ENCODE measurements around the gene EME2.
A peak's percentile ranks its signal among the peaks of the same experiment; 100 is the strongest.

EME2 gene

DNA sequence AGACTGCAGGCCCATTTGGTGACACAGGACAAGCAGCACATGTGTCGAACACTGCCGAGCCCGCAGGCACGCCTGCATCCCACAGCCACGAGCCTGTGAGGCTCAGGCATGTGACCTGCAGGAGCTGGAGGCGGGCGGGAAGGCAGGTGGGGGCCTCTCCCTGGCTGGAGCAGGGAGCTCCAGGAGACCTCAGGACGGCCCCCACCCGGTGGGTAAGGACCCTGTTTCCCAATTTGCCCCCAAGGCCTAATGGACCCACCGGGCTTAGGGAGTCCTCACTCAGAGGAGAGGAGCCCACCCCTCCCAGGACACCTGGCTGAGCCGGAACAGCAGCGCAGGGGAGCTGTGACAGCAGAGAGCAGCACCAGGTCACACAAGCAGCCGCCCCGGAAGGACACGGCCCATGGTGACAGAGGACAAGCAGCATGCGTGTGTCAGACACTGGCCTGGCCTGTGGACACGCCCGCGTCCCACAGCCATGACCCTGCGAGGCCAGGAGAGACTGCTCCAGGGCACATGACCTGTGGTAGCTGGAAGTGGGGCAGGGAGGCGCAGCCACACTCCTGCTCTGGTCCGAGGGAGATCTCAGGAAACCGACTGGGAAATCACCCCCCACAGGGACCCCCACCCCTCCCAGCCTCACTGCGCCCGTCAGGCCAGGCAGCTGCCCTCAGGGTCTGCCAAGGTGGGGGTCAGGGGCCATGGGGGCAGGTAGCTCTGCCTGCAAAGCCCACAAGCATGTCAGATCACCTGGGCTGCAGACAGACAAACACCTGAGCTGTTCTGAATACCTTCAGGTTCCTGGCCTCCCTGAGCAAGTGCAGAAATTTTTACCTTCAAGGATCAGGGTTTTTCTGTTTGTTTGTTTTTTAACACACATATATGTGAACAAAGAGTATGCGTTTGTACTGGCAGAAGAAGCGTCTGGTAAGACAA is 7.4 kb downstream of the EME2 start:
- DNase-seq = no peak

DNA sequence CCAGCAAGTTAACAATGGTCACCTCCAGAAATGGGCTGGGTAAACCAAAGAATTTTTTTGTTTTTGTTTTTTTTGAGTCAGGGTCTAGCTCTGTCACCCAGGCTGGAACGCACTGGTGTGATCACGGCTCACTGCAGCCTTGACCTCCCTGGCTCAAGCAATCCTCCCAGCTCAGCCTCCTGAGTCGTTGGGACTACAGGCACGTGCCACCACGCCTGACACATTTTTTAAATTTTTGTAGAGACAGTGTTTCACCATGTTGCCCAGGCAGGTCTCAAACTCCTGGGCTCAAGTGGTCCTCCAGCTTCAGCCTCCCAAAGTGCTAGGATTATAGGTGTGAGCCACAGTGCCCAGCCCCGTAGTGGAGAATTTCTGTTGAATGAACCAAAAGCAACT is 8.1 kb downstream of the EME2 start:
- no peak for DNase-seq

- DNase-seq = no peak
Observed at GRCh38 chr16:1781254-1781653, 8.6 kb downstream of the EME2 start.

- no peak for DNase-seq
Observed at GRCh38 chr16:1781758-1782407, 9.3 kb downstream of the EME2 start.

GRCh38 chr16:1782408-1783264 is 10.0 kb downstream of the EME2 start, which contains the start of the genes NUBP2 and SPSB3:
Gene NUBP2 (plus strand): TSS chr16:1782960. CDS start chr16:1783021, 61 bp downstream.
Gene SPSB3 (minus strand): TSS chr16:1782571. CDS start chr16:1781483, 1,088 bp downstream.
- DNase-seq = peak; percentile 96

- peak; percentile 48 for DNase-seq
Observed at GRCh38 chr16:1784977-1785845, 12.6 kb downstream of the EME2 start.

GRCh38 chr16:1785846-1786170 is 13.2 kb downstream of the EME2 start:
- peak; percentile 49 for DNase-seq

- DNase-seq = peak; percentile 52
Observed at GRCh38 chr16:1786242-1787055, 13.8 kb downstream of the EME2 start.

DNA sequence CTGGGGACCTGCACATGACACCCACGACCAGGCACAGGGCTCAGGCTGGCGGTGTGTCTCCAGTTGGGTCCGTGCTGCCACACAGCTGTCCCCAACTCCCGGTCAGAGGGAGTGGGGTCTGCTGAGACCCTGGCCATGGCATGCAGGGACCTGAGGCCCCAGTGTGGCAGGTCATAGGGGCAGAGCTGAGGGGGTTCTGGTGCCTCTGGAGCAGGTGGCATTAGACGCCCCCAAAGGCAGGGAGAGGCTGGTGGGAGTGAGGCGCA is 14.4 kb downstream of the EME2 start:
- peak; percentile 51 for DNase-seq

- DNase-seq = peak; percentile 50
Observed at GRCh38 chr16:1787322-1788094, 14.9 kb downstream of the EME2 start.

DNA sequence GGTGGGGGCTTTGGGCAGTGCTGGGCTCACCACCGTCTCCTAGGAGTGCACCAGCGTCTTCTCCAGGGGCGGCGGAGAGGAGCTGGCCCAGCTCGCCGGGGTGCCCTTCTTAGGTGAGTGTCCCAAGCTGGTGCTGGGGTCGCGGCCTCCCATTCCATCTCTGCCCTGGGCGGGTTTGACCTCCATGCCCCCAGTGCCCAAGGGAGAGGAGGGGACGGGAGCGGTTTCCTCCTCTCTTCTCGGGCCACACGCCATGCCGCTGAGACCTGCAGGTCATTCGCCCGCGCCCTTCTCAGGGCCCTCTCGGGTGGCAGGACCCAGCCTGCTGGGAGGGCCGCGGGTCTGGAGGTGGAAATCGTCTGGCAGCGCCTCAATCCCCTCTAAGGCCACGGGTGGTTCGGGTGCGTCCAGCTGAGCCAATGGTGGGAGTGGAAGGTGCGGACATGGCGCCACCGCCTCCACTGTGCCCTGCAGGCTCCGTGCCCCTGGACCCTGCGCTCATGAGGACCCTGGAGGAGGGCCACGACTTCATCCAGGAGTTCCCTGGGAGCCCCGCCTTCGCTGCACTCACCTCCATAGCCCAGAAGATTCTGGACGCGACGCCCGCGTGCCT is 15.6 kb downstream of the EME2 start:
- DNase-seq = no peak

DNA sequence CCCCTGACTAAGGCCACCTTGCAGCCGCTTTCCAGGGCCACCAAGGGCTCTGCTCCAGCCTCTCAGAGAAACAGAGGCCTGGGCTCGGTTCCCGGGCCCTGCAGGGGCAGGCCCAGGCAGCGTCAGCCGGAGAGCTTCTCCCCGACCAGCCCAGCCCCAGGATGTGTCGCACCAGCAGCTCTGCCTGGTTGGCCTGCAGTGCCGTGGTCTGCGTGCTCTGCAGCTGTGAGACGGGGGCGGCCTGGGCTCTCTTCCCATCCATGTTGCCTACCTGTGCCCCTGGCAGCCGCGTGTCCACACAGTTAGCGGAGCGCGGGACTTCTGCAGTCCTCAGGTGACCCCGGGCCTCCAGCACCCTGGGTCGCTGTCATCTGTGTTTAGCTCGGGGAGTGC is 16.1 kb downstream of the EME2 start:
- DNase-seq = no peak

DNA sequence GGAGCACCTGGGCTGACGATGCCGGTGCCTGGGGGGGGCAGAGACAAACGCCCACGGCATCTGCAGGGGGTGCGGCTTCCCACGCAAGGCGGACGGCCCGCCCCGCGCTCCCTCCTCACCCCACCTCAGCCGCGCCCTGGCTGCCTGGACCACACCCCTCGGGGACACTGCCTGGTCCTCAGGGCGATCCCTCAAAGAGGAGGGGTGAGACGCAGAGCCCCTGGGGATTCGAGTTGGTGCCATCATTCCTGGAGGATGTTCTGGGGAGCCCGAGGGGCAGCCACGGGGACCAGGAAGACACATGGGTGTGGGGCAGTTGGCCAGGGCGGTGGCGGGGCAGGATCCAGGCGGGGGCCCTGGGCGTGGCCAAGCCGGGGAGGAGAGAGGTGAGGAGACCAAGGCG is 17.0 kb downstream of the EME2 start:
- no peak for DNase-seq

DNA sequence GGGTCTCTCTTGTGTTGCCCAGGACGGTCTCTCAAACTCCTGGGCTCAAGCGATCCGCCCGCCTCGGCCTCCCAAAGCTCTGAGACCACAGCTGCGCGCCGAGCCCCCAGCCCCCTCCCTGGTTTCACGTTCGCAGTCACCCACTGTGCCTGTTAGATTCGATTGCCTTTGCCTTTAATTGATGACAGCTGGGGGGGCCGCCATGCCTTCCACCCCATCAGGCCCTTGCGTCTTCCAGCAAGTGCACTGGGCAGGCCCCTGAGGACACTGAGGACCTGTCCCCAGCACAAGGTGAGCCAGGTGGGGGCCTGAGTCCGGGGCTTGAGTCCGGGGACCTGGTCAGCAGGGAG is 17.6 kb downstream of the EME2 start:
- DNase-seq = no peak

GRCh38 chr16:1790611-1791255 is 18.1 kb downstream of the EME2 start:
- no peak for DNase-seq

DNA sequence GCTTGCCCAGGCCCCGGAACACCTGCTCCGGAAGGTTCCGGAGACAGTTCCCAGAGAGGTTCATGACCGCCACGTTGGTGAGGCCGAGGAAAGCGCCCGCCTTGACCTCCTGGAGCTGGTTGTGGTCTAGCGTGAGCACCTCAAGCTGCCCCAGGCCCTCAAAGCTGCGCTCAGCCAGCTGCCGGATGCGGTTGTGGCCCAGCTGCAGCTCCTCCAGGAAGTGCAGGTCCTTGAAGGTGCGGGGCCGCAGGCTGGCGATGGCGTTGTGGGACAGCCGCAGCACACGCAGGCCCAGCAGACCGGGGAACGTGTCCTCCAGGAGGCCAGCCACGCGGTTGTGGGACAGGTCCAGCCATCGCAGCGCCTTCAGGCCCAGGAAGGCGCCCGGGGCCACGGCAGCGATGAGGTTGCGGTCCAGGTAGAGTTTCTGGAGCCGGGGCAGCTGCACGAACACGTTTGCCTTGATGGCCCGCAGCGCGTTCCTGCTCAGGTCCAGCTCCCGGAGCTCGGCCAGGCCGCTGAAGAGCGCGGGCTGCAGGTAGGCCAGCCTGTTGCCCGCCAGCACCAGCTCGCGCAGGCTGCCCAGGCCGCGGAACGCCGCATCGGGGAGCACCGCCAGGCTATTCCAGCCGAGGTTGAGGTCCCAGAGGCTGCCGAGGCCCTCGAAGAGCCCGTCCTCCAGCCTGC is 18.8 kb downstream of the EME2 start:
- DNase-seq = no peak

DNA sequence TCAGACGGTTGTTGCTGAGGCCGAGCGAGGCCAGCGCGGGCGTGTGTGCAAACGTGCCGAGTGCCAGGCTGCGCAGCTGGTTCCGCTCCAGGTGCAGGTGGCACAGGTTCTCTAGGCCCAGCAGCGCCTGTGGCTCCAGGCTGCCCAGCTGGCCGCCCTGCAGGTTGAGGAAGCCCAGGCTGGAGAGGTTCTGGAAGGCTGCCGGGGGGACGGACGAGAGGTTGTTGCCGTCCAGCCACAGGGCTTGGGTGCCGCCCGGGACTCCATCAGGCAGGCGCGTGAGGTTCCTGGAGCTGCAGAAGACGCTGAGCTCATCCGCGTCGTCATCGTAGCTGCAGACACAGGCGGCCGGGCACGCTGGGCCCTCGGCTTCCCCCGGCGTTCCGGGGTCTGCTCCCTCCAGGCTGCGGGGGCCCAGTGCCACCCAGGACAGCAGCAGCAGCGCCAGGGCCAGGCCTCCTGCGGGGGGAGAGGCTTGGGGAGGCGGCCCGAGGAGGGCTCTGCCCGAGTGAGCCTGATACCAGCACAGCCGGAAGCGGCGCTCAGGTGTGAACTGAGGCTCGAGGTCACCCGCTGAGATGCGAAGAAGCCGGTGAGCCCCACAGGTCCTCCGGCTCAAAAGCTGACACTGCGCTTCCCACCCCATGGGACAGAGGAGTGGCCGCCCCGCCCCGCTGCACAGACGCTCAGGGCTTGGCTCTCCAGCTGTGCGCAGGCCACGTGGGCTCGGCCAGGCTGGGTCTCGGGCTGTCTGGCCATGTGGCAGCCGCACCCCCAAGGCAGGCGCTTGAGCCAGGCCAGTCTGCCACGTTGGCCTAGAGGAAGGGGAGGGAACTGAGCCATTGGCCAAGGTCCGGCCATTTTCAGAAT is 19.6 kb downstream of the EME2 start:
- DNase-seq = no peak
